ENCODE results near the gene MYO7B.

MYO7B gene

GRCh38 chr2:127681976-127682857, 146.7 kb downstream of the MYO7B start:
- peak; percentile 8 for DNase-seq (ENCODE audit: low spot score)

GRCh38 chr2:127683056-127683455, 147.6 kb downstream of the MYO7B start:
- no peak for DNase-seq (ENCODE audit: low spot score)

- DNase-seq (ENCODE audit: low spot score): peak; percentile 22
These were observed 148.3 kb downstream of the MYO7B start for GRCh38 chr2:127683757-127684156.

- DNase-seq (ENCODE audit: low spot score): peak; percentile 44
These were observed 150.1 kb downstream of the MYO7B start for GRCh38 chr2:127685410-127686080.

Data from D341Med (cell line).